ENCODE measurements around the gene FABP3.
A peak's percentile ranks its signal among the peaks of the same experiment; 100 is the strongest.
"Not testable (repeated sequence)": the region's sequence is repeated elsewhere in the genome, so short reads cannot be mapped to it uniquely, and the experiment has no call there.

FABP3 gene

DNA sequence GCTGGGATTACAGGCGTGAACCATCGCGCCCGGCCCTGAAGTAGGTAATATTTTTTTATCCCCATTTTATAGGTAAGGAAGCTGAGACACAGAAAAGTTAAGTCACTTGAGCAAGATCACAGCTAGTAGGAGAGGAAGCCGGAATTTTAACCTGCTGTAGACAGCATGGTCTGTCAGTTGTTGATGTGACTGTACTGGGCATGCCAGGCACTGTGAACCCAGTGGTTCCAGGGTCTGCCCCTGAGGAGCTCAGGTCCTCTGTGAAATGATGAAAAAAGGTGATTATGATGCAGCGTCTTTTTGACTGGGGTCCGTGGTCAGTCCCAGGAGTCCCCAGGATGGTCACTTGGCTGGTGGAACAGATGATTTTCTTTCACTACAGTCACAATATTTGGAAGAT lies 16.7 kb upstream of the FABP3 start:
- Mint-ChIP-seq H3K9me3 (no peaks in the 10 kb centered on the region), H3K36me3 (no peaks in the 10 kb centered on the region), H3K4me1 (peaks cover 4 to 5% of the 10 kb centered on the region in 2 donors), H3K27me3 (peaks cover 29 to 35% of the 10 kb centered on the region in 2 donors), H3K4me3 (no peak overlapping the region), H3K27ac (no peak overlapping the region)
- DNase-seq, result no peak
- ATAC-seq (replicated peaks), result no peak

GRCh38 chr1:31387612-31388011 lies 14.7 kb upstream of the FABP3 start:
- Mint-ChIP-seq H3K36me3 (no peaks in the 10 kb centered on the region), H3K27me3 (peaks cover 35 to 36% of the 10 kb centered on the region in 2 donors), H3K27ac (no peak overlapping the region), H3K4me3 (no peak overlapping the region), H3K9me3 (no peaks in the 10 kb centered on the region), H3K4me1 (no peaks in the 10 kb centered on the region)
- ATAC-seq (replicated peaks), result no peak
- DNase-seq, result no peak

DNA sequence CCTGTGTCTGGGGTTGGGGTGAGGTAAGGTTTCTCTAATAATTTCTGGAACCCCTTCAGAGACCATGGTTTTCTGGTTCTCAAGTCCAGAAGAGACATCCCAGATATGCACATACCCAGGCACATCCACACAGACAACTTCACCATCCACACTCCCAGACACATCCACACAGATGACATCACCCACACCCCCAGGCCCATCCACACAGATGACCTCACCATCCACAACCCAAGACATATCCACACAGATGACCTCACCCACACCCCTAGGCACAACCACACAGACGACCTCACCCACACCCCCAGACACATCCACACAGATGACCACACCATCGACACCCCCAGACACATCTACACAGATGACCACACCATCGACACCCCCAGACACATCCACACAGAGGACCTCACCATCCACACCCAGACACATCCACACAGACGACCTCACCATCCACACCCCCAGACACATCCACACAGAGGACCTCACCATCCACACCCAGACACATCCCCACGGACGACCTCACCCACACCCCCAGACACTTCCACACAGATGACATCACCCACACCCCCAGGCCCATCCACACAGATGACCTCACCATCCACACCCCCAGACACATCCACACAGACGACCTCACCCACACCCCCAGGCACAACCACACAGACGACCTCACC lies 13.8 kb upstream of the FABP3 start:
- H3K27ac Mint-ChIP-seq, result not testable (repeated sequence)

GRCh38 chr1:31383967-31384366 lies 11.1 kb upstream of the FABP3 start:
- DNase-seq, result no peak
- Mint-ChIP-seq H3K4me1 (no peaks in the 10 kb centered on the region), H3K27ac (no peak overlapping the region), H3K9me3 (no peaks in the 10 kb centered on the region), H3K4me3 (no peak overlapping the region), H3K36me3 (no peaks in the 10 kb centered on the region), H3K27me3 (peaks cover 43 to 49% of the 10 kb centered on the region in 2 donors)
- ATAC-seq (replicated peaks), result no peak

More for the DNA sequence above, 13.8 kb upstream of the FABP3 start:
- not testable (repeated sequence) for DNase-seq; ATAC-seq (replicated peaks); H3K4me1 Mint-ChIP-seq; H3K9me3 Mint-ChIP-seq; H3K36me3 Mint-ChIP-seq; H3K4me3 Mint-ChIP-seq
- H3K27me3 Mint-ChIP-seq, result peaks cover 43% of the 10 kb centered on the region in 2 donors

GRCh38 chr1:31382379-31382989 lies 9.6 kb upstream of the FABP3 start:
- no peak for DNase-seq
- H3K4me1 Mint-ChIP-seq, result no peaks in the 10 kb centered on the region
- H3K27me3 Mint-ChIP-seq, result peaks cover 37 to 43% of the 10 kb centered on the region in 2 donors
- no peak for ATAC-seq (replicated peaks)
- no peaks in the 10 kb centered on the region for H3K9me3 Mint-ChIP-seq
- H3K36me3 Mint-ChIP-seq, result no peaks in the 10 kb centered on the region
- H3K4me3 Mint-ChIP-seq, result no peak overlapping the region
- no peak overlapping the region for H3K27ac Mint-ChIP-seq

DNA sequence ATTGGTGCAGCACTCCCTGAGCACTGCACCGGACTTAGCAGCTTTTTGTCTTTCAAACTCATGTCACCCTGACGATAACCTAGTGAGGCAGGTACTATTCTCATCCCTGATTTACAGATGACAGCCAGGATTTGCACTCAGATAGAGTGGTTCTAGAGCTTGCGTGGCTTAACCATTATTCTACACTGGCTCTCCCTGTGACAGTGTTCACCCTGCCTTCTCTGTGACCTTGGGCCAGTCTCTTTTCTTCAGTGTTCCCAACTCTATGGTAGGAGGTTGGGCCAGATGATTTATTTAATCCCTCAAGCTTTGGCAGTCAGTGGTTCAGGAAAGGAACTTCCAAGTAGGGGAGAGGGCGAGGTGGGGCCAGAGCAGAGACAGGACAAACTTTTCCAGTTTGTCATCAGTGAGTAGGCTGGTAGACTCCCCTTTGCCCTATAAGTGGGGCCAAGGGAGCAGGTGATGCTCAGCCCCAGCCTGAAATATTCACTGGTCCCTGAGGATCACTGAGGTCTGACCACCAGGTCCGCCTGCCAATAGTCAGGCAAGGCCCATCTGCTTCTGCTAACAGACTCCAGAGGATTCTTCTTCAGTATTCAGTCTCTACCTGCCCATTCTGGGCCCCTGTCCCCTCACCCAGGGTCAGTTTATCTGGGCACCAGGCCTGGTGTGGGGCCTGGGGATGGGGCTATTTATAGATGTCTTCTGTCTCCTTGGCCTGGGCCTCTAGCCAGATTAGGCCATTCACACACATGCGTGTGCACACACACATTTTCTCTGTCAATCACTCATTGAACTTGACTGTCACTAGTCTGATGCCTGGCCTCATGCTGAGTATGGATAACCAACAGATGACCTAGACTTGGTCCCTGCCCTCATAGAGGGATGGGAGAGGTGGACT lies 8.8 kb upstream of the FABP3 start:
- peaks cover 28 to 34% of the 10 kb centered on the region in 2 donors for H3K27me3 Mint-ChIP-seq
- H3K9me3 Mint-ChIP-seq, result no peaks in the 10 kb centered on the region
- no peak overlapping the region for H3K27ac Mint-ChIP-seq
- H3K4me3 Mint-ChIP-seq, result no peak overlapping the region
- no peaks in the 10 kb centered on the region for H3K36me3 Mint-ChIP-seq
- no peak for DNase-seq
- no peaks in the 10 kb centered on the region for H3K4me1 Mint-ChIP-seq
- ATAC-seq (replicated peaks), result no peak

DNA sequence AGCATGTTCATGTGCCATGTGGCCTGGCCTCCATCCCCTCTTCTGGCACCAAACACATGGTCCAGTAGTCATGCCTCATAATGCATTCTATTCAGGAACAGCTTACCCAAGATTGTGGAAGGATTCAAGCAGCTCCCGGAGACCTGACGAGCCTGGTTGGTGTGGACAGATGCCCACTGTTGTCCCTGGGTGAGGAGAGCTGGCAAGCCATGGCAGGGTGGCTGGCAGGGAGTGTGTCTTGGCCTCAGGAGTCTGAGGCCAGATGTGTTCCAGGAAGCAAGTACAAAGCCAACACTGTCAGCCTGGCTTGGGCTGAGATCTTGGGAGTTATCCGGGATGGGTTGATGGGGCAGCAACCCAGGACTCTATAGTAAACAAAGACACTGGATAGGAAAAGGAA lies 7.3 kb upstream of the FABP3 start:
- no peaks in the 10 kb centered on the region for H3K36me3 Mint-ChIP-seq
- H3K4me1 Mint-ChIP-seq, result no peaks in the 10 kb centered on the region
- no peak overlapping the region for H3K4me3 Mint-ChIP-seq
- H3K9me3 Mint-ChIP-seq, result no peaks in the 10 kb centered on the region
- peaks cover 14 to 23% of the 10 kb centered on the region in 2 donors for H3K27me3 Mint-ChIP-seq
- no peak overlapping the region for H3K27ac Mint-ChIP-seq
- ATAC-seq (replicated peaks) (no peak), DNase-seq (no peak)

DNA sequence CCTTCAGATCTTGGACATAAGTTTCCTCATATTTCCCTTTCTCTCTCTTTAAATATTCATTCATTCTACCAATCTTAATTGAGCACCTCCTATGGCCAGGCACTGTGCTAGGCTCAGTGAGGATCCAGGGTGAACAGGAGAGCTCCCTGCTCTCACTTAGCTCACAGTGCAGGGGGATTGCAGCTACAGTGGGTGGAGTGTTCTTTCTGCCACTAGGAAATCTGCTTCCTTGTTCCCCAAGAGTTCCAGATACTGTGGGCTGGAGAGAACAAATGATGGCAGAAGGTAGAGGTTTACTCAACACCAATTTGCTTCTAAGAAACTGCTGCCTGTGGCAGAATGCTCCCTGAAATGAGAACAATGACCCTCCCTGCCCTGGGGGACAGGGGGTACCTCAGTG lies 5.1 kb upstream of the FABP3 start:
- no peak overlapping the region for H3K4me3 Mint-ChIP-seq
- H3K27ac Mint-ChIP-seq, result no peak overlapping the region
- no peak for ATAC-seq (replicated peaks)

DNA sequence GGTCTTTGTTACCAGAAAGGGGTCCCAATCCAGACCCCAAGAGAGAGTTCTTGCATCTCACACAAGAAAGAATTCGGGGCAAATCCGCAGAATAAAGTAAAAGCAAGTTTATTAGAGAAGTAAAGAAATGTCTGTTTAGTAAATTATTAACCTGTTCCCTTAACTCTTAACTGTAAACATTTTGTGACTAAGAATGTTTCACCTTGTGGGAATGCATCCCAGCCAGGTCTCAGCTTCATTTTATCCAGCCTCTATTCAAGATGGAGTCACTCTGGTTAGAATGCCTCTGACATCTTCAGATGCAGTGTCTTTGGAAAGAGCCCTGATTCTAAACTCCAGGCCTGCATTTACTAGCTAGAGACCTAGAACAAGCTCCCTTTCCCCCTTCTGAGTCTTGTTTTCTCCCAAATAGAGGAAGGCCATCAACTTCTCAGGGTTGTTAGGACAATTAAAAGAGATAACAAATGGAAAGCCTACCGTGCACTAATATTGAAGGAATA lies 4.5 kb upstream of the FABP3 start:
- Mint-ChIP-seq H3K36me3 (peaks cover 3% of the 10 kb centered on the region in 2 donors), H3K27me3 (peaks cover 19 to 25% of the 10 kb centered on the region in 2 donors), H3K4me1 (peaks cover 13 to 17% of the 10 kb centered on the region in 2 donors), H3K27ac (no peak overlapping the region), H3K4me3 (no peak overlapping the region), H3K9me3 (no peaks in the 10 kb centered on the region)
- DNase-seq, result no peak
- ATAC-seq (replicated peaks), result no peak

More for the DNA sequence above, 5.1 kb upstream of the FABP3 start:
- Mint-ChIP-seq H3K36me3 (no peaks in the 10 kb centered on the region), H3K27me3 (peaks cover 18 to 23% of the 10 kb centered on the region in 2 donors), H3K9me3 (no peaks in the 10 kb centered on the region), H3K4me1 (peaks cover 8 to 11% of the 10 kb centered on the region in 2 donors)
- no peak for DNase-seq

GRCh38 chr1:31376375-31377134 lies 3.7 kb upstream of the FABP3 start:
- Mint-ChIP-seq H3K9me3 (no peaks in the 10 kb centered on the region), H3K4me1 (peaks cover 18 to 24% of the 10 kb centered on the region in 2 donors), H3K27ac (no peak overlapping the region), H3K27me3 (peaks cover 17 to 23% of the 10 kb centered on the region in 2 donors), H3K36me3 (peaks cover 4 to 9% of the 10 kb centered on the region in 2 donors), H3K4me3 (no peak overlapping the region)
- ATAC-seq (replicated peaks), result no peak
- DNase-seq, result no peak

DNA sequence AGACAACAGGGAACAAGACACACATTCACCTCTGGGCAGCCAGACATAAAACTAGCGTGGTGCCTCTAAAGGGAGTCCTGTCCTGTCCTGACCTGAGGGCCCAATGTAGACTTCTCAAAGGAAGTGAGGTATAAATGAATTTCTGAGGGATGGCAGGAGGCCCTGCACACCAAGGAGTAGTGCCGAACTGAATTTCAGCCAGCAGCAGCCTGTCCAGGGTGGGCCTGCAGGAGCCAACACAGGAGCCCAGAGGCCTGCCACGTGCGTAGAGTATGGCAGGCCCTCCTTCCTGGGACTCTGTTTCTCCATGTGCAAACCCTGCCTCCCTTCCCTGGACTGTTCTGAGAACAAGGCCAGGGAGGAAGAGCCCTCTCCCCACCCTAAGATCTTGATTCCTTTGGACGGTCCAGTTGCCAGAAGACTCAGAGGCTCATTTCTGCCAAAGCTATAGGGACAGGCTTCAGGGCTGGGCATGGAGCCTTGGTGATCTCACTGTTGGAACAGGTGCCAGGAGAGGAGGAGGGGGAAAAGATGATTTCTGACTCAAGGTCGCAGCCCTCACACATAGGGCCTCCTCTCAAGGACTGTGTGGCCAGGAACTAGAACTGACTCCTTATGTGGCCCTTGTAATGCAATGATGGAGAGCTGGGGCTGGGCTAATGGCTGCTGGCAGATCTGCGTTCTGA lies 1.8 kb upstream of the FABP3 start:
- peaks cover 22 to 30% of the 10 kb centered on the region in 2 donors for H3K4me1 Mint-ChIP-seq
- H3K36me3 Mint-ChIP-seq, result peaks cover 4 to 9% of the 10 kb centered on the region in 2 donors
- H3K27me3 Mint-ChIP-seq, result peaks cover 12 to 23% of the 10 kb centered on the region in 2 donors
- no peak for ATAC-seq (replicated peaks)
- no peak overlapping the region for H3K4me3 Mint-ChIP-seq
- H3K27ac Mint-ChIP-seq, result no peak overlapping the region
- no peaks in the 10 kb centered on the region for H3K9me3 Mint-ChIP-seq
- no peak for DNase-seq

DNA sequence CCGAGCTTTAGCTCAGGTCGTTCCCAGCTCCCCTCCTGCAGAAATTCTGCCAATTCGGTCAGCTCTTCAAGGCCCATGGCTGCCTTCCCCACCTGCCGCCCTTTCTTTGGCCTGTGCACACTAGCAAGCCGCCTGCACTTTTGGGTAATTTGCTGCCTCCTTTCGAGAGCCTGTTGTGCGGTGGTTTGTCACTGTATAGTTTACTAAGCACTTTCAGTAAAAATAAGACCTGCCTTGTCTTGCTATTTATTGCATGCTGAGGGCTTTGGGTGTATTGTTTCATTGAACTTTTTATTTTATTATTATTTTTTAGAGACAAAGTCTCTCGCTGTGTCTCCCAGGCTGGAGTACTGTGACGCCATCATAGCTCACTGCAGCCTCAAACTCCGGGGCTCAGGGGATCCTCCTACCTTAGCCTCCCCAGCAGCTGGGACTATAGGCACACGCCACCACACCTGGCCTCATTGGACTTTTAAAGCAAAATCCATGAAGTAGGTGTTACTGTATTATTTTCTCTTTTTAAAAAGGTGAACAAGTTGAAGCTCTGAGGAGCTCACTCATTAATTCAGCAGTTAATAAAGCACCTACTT lies 1.1 kb upstream of the FABP3 start:
- Mint-ChIP-seq H3K27ac (peak overlapping the region; percentile 75), H3K4me3 (peak overlapping the region; percentile 87 to 89), H3K4me1 (peaks cover 22 to 30% of the 10 kb centered on the region in 2 donors), H3K36me3 (peaks cover 4 to 12% of the 10 kb centered on the region in 2 donors), H3K9me3 (no peaks in the 10 kb centered on the region), H3K27me3 (peaks cover 11 to 23% of the 10 kb centered on the region in 2 donors)
- peak in 1 of 2 donors; percentile 40 for ATAC-seq (replicated peaks)
- DNase-seq, result no peak

DNA sequence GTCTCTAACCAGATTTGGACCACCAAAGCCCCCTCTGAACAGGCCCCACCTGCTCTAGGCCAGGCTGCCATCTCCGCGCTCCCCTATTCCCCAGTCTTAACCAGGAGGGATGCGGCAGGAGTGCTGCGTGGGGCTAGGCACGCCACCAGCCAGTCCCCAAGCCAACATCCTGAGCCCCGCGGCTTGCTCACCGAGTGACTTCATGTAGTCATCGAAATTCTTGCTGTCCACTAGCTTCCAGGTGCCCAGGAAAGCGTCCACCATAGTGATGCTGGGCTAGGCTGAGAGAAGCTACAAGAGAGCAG lies 173 bp downstream of the FABP3 start:
- H3K36me3 Mint-ChIP-seq, result peaks cover 14 to 20% of the 10 kb centered on the region in 2 donors
- H3K4me1 Mint-ChIP-seq, result peaks cover 22 to 30% of the 10 kb centered on the region in 2 donors
- H3K4me3 Mint-ChIP-seq, result peak overlapping the region; percentile 87 to 89
- H3K27ac Mint-ChIP-seq, result no peak overlapping the region
- no peaks in the 10 kb centered on the region for H3K9me3 Mint-ChIP-seq
- ATAC-seq (replicated peaks) (no peak), DNase-seq (no peak)
- peaks cover 8 to 18% of the 10 kb centered on the region in 2 donors for H3K27me3 Mint-ChIP-seq

Measured in stimulated activated naive B cell treated with anti-CD40 and anti-IgM and Interleukin-4, amounts not matched to agents 10 μg/mL and 1 μg/mL and 100 μg/mL, for 72 hours (primary cell).